Measurements from ENCODE around the gene TTC39C. TPM values are rescaled to one million over a fixed set of nuclear protein-coding genes. Genes with fewer than 3 reads are reported as not detected.
"Not testable (repeated sequence)": the region's sequence is repeated elsewhere in the genome, so short reads cannot be mapped to it uniquely, and the experiment has no call there.

Gene TTC39C
- total and polyA plus RNA-seq, 2 donors: 12.6 to 29.9 TPM

- Histone ChIP-seq H3K4me1 (ENCODE audit: insufficient read depth) (no peaks in the 10 kb centered on the region), H3K27ac (ENCODE audit: low read depth) (no peak overlapping the region), H3K36me3 (ENCODE audit: insufficient read depth) (no peaks in the 10 kb centered on the region), H3K4me3 (ENCODE audit: low read depth, low read length) (no peak overlapping the region)
- DNase-seq (ENCODE audit: extremely low spot score): no peak
- WGBS: 81% methylated on average over 2 of the region's 2 CpGs
Measured at GRCh38 chr18:24056506-24056905, 42.0 kb downstream of the TTC39C start.

- H3K4me1 ChIP-seq (ENCODE audit: insufficient read depth): no peaks in the 10 kb centered on the region
- H3K4me3 ChIP-seq (ENCODE audit: low read depth, low read length): no peak overlapping the region
- WGBS: 98% methylated on average over 1 of the region's 1 CpG
- no peak overlapping the region for H3K27ac ChIP-seq (ENCODE audit: low read depth)
- DNase-seq (ENCODE audit: extremely low spot score): no peak
- H3K36me3 ChIP-seq (ENCODE audit: insufficient read depth): no peaks in the 10 kb centered on the region
Measured at GRCh38 chr18:24057804-24058203, 43.2 kb downstream of the TTC39C start.

- H3K4me1 ChIP-seq (ENCODE audit: insufficient read depth); DNase-seq (ENCODE audit: extremely low spot score); H3K27ac ChIP-seq (ENCODE audit: low read depth); H3K36me3 ChIP-seq (ENCODE audit: insufficient read depth); H3K4me3 ChIP-seq (ENCODE audit: low read depth, low read length): not testable (repeated sequence)
- WGBS: 95% methylated on average over 4 of the region's 4 CpGs
Measured at GRCh38 chr18:24059385-24059784, 44.8 kb downstream of the TTC39C start.

- no peak for DNase-seq (ENCODE audit: extremely low spot score)
- Histone ChIP-seq H3K4me1 (ENCODE audit: insufficient read depth) (no peaks in the 10 kb centered on the region), H3K4me3 (ENCODE audit: low read depth, low read length) (no peak overlapping the region), H3K27ac (ENCODE audit: low read depth) (no peak overlapping the region), H3K36me3 (ENCODE audit: insufficient read depth) (no peaks in the 10 kb centered on the region)
- 73% methylated on average over 2 of the region's 2 CpGs for WGBS
Measured at GRCh38 chr18:24060644-24061043, 46.1 kb downstream of the TTC39C start.

- no peaks in the 10 kb centered on the region for H3K36me3 ChIP-seq (ENCODE audit: insufficient read depth)
- WGBS: 94% methylated on average over 4 of the region's 4 CpGs
Measured at GRCh38 chr18:24063121-24063731, 48.7 kb downstream of the TTC39C start.

GRCh38 chr18:24064391-24065100 lies 50.0 kb downstream of the TTC39C start:
- H3K36me3 ChIP-seq (ENCODE audit: insufficient read depth): no peaks in the 10 kb centered on the region
- WGBS: 95% methylated on average over 8 of the region's 8 CpGs

More at GRCh38 chr18:24063121-24063731, 48.7 kb downstream of the TTC39C start:
- no peaks in the 10 kb centered on the region for H3K4me1 ChIP-seq (ENCODE audit: insufficient read depth)
- no peak for DNase-seq (ENCODE audit: extremely low spot score)
- no peak overlapping the region for H3K4me3 ChIP-seq (ENCODE audit: low read depth, low read length)
- H3K27ac ChIP-seq (ENCODE audit: low read depth): no peak overlapping the region

GRCh38 chr18:24065906-24066305 lies 51.4 kb downstream of the TTC39C start:
- H3K27ac ChIP-seq (ENCODE audit: low read depth): no peak overlapping the region
- peaks cover 2% of the 10 kb centered on the region for H3K36me3 ChIP-seq (ENCODE audit: insufficient read depth)
- no peaks in the 10 kb centered on the region for H3K4me1 ChIP-seq (ENCODE audit: insufficient read depth)
- WGBS: 92% methylated on average over 2 of the region's 2 CpGs
- H3K4me3 ChIP-seq (ENCODE audit: low read depth, low read length): no peak overlapping the region
- no peak for DNase-seq (ENCODE audit: extremely low spot score)

More at GRCh38 chr18:24064391-24065100, 50.0 kb downstream of the TTC39C start:
- Histone ChIP-seq H3K4me1 (ENCODE audit: insufficient read depth) (no peaks in the 10 kb centered on the region), H3K4me3 (ENCODE audit: low read depth, low read length) (no peak overlapping the region), H3K27ac (ENCODE audit: low read depth) (no peak overlapping the region)
- no peak for DNase-seq (ENCODE audit: extremely low spot score)

- no peak for DNase-seq (ENCODE audit: extremely low spot score)
- H3K27ac ChIP-seq (ENCODE audit: low read depth): no peak overlapping the region
- H3K36me3 ChIP-seq (ENCODE audit: insufficient read depth): peaks cover 2% of the 10 kb centered on the region
- H3K4me1 ChIP-seq (ENCODE audit: insufficient read depth): no peaks in the 10 kb centered on the region
- no peak overlapping the region for H3K4me3 ChIP-seq (ENCODE audit: low read depth, low read length)
- WGBS: 84% methylated on average over 7 of the region's 7 CpGs
Measured at GRCh38 chr18:24068945-24069693, 54.6 kb downstream of the TTC39C start.

- WGBS: 87% methylated on average over 9 of the region's 9 CpGs
- H3K36me3 ChIP-seq (ENCODE audit: insufficient read depth): peaks cover 2% of the 10 kb centered on the region
Measured at GRCh38 chr18:24071029-24071428, 56.5 kb downstream of the TTC39C start.

GRCh38 chr18:24071779-24072178 lies 57.2 kb downstream of the TTC39C start:
- H3K4me3 ChIP-seq (ENCODE audit: low read depth, low read length): no peak overlapping the region
- H3K4me1 ChIP-seq (ENCODE audit: insufficient read depth): no peaks in the 10 kb centered on the region
- DNase-seq (ENCODE audit: extremely low spot score): no peak
- H3K36me3 ChIP-seq (ENCODE audit: insufficient read depth): peaks cover 2% of the 10 kb centered on the region
- H3K27ac ChIP-seq (ENCODE audit: low read depth): no peak overlapping the region

More at GRCh38 chr18:24071029-24071428, 56.5 kb downstream of the TTC39C start:
- Histone ChIP-seq H3K27ac (ENCODE audit: low read depth) (no peak overlapping the region), H3K4me3 (ENCODE audit: low read depth, low read length) (no peak overlapping the region), H3K4me1 (ENCODE audit: insufficient read depth) (no peaks in the 10 kb centered on the region)
- DNase-seq (ENCODE audit: extremely low spot score): no peak

GRCh38 chr18:24072743-24073142 lies 58.2 kb downstream of the TTC39C start:
- 97% methylated on average over 1 of the region's 1 CpG for WGBS
- no peak overlapping the region for H3K27ac ChIP-seq (ENCODE audit: low read depth)
- H3K4me3 ChIP-seq (ENCODE audit: low read depth, low read length): no peak overlapping the region
- H3K36me3 ChIP-seq (ENCODE audit: insufficient read depth): peaks cover 2% of the 10 kb centered on the region
- no peaks in the 10 kb centered on the region for H3K4me1 ChIP-seq (ENCODE audit: insufficient read depth)
- no peak for DNase-seq (ENCODE audit: extremely low spot score)

- no peak overlapping the region for H3K4me3 ChIP-seq (ENCODE audit: low read depth, low read length)
- no peaks in the 10 kb centered on the region for H3K4me1 ChIP-seq (ENCODE audit: insufficient read depth)
- H3K36me3 ChIP-seq (ENCODE audit: insufficient read depth): peaks cover 2% of the 10 kb centered on the region
- no peak overlapping the region for H3K27ac ChIP-seq (ENCODE audit: low read depth)
- no peak for DNase-seq (ENCODE audit: extremely low spot score)
Measured at GRCh38 chr18:24073791-24074190, 59.2 kb downstream of the TTC39C start.

GRCh38 chr18:24074757-24075156 lies 60.2 kb downstream of the TTC39C start:
- not testable (repeated sequence) for H3K27ac ChIP-seq (ENCODE audit: low read depth); DNase-seq (ENCODE audit: extremely low spot score); H3K4me1 ChIP-seq (ENCODE audit: insufficient read depth); H3K36me3 ChIP-seq (ENCODE audit: insufficient read depth); H3K4me3 ChIP-seq (ENCODE audit: low read depth, low read length)
- 98% methylated on average over 3 of the region's 4 CpGs for WGBS

Data from urinary bladder (tissue), 4 donors.